Skin of body (tissue), 2 donors: Measurements from ENCODE around the gene RHO. TPM values are rescaled to one million over a fixed set of nuclear protein-coding genes. Genes with fewer than 3 reads are reported as not detected.

ENCODE experiments used
- DNase-seq: peaks from one replicate; lab custom pipeline; 2025; lab: John Stamatoyannopoulos, UW
- total RNA-seq: library from RNA; depleted of rRNA; stranded (reverse); fragments of >200 nt; gene quantifications from one replicate; pipeline ENCODE4 v1.2.3, GENCODE V29; 2014

RHO gene
- total RNA-seq, 1 donor from 2014 or later = not detected

DNA sequence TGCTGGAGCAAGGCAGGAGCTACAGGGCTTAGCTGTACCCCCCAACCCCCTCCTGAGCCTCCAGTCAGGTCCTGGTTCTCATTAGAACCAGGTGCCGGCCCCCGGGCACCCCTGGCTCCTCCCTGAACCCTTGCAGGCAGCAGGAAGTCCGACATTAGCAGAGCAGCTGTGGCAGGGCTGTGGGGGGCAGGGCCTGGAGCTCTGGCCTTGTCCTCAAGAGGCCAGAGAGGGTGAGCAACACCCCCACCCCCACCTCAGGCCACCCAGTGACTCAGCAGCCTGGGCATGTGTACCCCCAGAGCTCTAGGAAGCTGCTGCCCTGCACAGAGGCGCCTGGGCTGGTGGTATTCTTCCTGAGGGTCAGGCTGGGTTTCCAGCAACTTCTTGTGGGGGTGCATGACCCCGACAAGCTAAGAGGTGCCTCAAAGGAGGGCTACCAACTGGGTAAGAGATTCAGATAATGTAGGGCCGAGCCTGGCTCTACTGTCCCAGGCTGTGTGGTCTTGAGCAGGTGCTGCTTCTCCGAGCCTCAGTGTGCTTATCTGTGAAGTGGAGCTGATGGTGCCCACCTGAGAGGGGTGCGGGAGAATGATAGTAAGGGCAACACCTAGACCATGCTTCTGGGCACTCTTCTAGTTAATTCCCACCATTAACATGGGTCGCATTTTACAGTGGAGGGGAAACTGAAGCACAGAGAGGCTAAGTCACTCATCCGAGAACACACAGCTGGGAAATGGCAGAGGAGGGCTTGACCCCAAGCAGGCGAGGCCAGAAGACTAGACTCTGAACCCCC, 30.5 kb downstream of the RHO start:
- no peak for DNase-seq

DNA sequence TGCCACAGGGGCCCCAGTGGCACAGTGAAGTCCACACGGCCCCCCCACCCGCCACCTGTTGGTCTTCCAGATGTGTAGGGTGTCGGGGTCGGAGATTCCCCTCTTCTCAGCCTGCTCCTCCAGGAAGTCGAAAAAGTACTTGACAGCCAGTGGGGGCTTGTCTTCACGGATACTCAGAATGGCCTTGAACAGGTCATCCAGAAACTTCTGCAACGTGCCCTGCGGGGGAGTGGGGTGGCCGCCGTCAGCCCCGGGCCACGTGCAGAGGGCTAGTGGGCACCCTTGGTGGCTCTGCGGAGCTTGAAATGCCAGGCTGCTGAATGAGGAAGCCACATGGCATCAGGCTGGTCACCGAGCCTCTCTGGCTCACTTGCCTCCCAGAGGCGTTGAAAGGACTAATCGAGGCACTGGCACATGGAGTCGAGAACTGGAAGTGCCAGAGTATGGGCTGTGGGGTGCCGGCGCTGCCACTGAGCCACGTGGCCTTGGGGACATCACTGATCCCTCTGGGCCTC, 31.2 kb downstream of the RHO start:
- no peak for DNase-seq

DNA sequence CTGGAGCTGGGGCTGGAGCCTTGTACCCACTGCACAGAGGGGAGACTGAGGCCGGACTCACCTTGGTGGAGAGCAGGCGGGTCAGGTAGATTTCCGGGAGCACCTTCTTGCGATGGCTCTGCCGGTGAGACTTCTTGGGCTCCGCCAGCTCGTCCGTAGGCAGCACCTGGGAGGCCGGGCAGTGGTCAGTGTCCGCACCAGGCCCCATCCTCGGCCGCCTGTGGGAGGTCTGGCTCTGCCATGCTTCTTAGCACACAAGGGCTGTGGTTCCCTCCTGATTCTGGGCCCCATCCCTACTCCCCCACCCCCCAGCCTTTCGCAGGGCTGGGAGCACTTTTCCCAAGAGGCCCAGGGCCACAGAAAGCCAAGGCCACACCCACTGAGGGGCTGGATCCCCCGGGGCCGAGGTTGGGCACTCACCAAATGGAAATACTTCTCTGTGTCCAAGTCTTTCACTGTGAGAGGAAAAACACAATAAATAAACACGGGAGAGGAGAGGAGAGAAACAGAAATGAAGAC, 31.9 kb downstream of the RHO start:
- DNase-seq = peak; percentile 52

DNA sequence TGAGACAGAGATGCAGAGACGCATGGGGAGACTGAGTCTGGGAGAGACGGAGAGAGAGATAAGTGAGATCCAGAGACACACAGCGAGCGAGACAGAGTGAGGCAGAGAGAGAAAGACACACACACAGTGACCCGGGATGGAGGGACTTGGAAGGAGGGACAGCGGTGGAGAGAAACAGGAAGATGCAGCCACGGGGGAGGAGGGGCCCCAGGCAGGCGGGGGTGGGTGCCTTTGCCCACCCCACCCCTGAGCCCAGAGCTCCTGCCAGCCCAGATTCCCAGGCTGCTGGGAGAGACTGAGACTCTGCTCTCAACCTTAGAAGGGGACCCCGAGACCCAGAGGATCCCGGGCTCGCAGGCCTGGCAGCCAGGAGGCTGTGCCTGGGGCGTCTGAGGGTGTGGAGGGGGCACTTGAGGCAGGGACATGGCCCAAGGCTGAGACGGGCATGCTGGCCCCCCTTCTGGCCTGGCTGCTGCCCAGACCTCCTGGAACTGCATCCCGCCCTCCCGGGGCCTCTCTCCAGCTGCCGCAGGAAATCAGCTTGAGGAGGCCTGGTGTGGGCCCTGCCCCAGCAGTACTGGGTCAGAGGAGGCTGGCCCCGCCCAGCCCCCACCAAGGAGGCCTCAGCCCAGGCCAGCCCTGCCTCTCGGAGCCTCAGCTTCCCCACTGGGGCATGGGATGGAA, 32.6 kb downstream of the RHO start:
- peak; percentile 60 for DNase-seq

DNA sequence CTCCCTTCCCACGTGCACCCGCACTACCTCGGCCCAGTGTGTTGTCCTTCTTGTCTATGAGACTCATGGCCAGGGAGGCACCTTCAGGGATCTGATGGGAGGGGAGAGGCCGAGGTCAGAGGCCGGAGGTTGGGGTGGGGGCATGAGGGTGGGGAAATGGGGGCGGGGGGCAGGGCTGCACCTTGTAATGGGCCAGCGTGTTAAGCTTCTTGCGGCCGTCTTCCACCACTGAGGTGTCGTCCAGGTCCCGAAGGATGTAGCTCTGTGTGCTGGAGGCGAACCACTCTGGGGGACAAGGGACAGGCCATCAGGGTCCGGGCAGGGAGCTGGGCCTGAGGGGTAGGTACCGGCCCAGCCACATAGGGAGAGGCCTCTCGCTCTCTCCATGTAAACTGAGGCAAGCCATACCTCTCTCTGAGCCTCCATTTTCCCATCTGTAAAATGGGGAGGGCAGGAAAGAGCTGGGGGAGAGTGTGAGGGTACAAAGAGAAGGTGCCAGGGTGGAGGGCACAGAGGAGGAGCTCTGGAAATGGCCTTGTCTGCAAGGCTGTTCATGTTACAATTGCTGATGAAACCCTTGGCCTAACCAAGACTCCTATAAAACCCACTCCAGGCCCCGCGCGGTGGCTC, 33.3 kb downstream of the RHO start:
- DNase-seq = no peak

DNA sequence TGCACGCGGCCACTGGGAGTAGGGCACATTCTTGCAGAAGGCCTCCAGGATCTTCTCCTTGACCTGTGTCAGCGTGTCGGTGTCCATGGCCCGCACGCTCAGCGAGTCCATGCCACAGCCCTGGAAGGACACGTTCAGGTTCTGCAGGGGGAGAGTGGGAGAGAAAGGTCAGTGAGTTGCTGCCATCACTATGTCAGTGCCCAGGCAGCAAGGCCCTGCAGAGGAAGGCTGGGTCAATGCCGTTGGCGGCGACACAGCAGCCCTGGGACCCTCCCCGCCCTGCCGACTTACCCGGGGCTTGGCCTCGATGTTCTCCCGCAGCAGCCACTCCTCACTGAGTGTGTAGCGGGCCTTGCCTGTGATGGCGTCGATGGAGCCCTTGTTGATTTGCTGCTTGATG, 34.4 kb downstream of the RHO start:
- no peak for DNase-seq

DNA sequence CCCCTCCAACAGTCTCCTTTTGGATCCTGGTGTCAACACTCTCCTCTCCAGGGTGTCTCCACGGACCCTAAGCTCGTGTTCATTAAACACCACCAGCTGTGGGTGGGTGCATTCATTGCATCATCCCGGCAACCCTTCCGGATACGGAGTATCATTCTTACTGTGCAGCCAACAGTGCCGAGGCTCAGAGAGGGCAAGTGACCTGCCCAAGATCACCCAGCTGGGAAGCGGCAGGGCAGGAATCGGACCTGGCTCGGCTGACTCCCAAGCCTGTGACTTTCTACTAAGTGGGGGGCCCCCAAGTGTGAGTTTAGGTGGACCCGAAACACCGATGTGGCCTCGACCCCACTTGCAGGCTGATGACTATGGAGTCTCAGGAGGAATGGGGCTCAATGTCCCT, 34.9 kb downstream of the RHO start:
- DNase-seq = no peak

DNA sequence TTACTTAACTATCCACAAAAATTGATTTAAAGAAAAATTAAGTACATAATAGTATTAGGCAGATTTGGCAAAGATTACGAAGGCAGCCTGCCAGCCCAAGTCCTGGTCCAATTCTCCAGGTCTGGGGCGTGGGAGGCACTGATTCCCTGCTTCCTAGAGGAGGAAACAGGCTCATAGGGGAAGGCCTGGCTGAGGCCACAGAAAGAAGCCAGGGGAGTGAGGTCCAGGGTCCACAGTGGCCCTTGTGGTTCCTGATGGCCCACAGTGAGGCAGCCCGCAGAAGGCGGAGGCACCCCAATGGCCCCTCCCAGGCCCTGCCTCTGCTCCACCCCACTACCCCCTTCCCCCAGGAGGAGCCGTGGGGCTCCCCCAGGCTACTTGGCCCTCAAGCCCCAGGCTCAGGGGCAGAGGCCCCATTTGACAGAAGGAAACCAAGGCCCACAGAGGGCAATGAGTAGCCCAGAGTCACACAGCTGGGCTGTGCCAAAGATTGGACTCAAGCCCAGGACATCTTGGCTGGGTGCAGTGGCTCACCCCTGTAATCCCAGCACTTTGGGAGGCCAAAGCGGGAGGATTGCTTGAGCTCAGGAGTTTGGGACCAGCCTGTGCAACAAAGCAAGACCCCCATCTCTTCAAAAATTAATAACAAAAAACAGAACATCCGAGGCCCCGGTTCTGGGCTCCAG, 35.6 kb downstream of the RHO start:
- DNase-seq = no peak

DNA sequence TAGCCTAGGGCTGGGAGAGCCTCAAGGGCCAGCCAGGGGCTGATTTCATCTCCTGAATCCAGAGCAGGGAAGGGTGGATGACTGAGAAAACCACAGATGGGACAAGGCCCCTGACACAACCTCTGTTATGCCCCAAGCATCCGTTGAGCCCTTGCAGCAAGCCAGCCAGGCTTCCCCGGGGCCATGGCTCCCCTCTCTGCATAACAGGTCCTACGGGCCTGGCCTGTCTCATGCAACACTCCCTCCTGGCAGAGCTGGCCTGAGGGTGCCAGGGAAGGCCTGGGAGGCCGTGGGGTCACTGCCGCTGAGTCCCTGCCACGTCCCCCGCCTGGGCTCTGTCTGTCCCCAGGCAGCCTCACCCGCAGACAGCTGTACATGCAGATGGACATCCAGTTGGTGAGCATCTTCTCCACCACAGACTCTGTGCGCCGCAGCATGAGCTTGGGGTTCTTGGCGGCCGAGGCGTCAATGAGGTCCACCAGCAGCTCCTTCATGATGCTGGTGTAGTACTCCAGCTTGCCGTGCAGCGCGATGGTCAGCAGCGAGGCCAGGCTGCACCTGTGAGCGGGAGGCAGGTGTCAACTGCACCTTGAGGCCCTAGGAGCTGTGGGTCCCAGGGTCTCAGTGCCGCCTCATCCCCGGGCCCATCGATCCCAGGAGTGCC, 36.7 kb downstream of the RHO start:
- no peak for DNase-seq

DNA sequence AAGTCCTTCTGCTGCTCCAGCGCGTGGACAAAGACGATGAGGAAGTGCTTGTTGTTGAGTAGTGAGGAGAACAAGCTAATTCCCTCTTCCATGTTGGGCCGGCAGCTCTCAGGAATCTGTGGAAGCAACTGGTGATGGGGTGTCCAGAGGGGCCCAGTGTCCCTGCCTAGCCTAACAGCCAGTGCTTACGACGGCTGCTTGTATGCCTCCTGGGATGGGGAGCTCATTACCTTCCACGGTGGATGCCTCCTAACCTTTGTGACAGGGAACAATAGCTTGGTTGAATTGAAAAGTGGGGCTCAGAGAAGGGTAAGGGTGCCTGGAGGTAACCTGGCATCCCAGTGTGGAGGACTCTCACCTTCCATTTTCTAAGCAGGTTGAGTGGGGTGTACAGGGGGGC, 37.5 kb downstream of the RHO start:
- DNase-seq = no peak

DNA sequence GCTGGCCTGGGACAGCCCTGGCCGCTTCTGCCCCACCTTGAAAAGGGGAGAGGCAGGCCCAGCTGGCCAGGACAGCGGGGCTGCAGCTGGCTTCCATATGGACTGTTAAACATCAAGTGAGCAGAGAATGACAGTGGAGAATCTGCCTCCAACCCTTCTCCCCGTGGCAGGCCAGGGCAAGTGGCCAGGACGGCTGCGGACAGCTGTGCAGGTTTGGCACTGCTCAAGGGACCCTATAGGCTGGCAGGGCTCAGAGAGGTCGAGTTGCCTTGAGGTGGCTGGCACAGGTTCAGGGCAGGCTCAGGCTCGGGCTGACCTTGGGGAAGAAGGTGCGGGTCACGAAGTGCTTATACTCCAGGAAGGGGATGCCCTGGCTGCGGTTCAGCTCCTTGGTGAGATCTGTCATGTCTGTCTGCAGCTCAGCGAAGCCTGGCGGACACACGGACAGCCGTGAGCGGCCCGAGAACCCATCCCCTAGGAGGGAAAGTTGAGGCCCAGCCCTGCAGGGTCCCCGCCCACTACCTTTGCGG, 38.8 kb downstream of the RHO start:
- peak; percentile 35 for DNase-seq

DNA sequence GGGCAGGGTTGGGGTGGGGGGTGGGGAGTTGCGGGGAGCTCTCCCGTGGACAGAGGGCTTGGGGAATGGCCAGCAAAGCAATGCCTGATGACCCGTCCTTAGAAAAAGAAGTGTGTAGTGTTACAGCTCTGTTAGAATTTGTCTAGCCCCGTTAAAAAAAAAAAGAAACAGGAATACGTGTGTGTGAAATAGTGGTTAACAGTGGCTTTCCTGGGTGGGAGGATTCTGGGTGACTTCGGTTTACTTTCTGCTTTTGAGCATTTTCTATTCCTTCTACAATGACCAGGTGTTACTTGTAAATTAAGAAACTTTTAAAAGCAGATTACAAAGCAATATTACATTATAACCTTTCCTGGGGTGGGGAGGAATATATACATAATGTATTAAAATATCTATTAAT, 39.5 kb downstream of the RHO start:
- no peak for DNase-seq

DNA sequence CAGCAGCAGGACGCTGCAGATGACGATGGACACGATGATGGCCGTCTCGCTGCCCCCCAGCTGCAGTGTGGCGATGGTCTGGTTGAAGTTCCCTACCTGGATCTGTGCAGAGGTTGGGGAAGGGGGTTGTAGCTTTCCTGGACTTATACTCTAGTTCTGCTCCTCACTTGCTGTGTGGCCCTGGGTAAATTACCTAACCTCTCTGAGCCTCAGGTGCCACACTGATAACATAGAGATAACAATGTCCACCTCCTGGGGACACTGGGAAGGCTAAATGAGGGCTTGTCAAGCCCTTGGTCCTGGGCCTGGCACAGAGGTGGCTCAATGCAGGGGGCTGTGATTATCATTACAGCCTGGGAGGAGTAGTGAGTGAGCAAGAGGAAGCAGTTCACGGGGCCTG, 41.4 kb downstream of the RHO start:
- DNase-seq = no peak

DNA sequence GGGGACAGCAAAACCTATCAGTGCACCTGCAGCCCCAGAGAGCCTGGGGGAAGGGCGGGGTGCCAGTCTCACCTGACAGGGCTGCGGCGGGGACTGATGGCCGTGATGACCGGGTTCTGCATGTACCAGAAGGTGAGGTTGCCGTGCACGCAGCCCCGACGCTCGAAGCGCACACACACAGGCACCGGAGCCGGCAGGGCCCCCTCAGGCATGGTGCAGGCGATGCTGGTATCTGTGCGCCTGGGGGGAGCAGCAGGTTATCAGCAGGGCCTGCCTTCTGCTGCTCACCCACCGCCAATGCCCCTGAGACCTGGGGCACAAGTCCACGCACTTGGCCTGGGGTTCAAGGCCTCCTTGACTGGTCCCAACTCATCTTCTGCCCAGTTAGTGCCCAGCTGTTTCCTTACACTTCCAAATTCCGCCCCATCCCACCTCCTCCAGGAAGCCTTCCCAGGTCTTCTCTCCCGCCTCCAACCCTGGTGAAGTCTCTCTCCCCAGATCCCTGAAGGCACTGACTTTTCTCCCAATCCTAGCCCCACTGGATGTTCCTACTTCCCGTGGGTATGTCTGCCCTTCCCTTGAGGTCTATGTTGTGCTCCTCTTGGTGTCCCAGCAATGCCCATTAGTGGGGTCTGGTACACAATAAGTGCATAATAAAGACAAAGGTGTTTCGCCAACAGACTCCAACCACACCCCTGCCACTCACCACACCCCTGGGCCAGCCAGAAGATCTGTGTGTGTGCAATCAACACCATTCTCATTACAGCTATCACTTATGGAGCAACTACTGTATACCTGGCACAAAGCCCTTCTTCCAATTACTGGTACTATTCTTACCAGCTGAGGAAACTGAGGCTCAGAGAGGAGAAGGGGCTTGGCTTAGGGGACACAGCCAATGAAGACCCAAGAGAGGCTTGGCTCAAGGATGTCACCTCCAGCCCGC, 43.4 kb downstream of the RHO start:
- no peak for DNase-seq

DNA sequence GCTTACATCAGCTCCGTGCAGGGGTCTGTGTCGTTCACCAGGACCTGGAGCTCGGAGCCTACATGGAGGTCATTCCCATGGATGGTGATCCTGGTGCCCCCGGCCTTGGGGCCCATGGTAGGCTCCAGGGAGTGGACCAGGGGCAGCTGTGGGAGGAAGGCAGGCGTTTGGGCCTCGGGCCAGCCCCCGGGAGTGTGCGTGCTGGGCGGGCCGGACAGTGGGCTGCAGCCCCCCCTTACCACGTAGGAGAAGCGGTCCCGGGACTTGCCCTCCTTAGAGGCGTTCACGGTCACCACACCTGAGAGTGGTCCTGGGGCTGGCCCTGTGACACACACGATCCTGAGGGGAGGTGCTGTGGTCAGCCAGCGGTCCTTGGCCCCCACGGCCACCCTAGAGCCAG, 44.2 kb downstream of the RHO start:
- no peak for DNase-seq

DNA sequence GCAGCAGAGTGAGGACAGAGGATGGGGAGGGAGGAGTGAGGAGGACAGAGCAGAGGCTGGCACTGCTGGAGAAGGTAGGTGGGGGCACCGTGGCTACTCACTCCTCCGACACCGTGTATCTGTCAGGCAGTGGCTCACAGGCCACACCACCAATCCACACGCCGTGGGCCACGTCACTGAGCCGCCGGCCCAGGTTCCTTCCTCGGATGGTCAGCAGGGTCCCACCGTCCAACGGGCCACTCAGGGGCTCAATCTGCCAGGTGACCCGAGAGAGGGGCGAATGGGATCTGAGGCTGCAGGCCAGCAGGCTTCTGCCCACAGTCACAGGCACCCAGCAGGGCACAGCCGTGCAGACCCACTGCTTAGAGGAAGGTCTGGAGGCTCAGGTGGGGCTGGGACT, 45.1 kb downstream of the RHO start:
- DNase-seq = no peak

DNA sequence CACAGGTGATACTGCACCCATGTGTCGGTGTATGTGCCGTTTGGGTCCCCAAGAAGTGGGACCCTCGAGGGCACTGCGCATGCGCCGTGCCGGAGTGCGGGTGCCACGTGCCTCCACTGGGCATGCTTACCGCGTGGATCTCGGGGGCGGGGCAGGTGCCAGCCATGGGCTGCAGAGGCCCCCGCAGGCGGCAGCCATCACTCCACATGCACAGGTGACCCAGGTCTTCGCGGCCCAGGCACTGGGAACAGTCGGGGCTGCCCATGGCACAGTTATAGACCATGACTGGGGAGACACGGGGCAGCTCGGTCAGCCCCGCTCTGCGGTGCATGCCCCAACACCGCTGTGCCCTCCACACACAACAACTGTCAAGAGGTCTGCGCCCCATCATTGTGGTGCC, 45.8 kb downstream of the RHO start:
- no peak for DNase-seq

DNA sequence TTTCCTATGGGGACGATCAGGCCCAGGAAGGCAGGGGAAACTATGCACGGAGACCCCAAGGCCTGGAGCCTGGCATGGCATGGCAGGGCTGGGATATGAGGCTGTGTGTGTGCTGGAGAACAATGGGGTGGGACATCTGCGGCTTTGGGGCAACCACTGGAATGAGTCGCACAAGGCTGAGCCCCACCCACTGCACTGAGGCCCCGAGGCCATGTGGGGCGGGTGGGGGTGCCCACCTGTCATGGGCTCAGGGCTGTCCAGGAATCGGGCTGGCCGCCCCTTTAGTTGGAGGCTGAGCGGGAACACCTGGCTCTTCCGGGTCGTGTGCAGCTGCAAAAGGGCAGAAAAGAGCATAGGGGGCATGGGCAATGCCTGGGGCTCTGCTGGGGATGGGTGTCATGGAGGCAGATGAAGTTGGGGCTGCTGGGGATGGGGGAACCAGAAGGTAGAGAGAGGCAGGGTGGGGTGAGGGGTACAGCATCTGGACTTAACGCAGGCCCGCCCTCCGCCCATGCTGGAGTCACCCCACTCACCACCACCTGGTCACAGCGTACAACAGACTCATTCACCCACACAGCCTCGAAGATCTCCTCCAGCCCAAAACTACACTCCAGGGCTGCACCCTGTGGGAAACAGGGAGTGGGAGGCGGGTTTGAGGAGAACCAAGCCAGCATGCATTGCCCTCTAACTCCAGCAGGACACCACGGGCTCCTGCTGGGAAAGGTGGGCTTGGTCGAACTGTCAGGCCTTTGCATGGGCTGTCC, 47.0 kb downstream of the RHO start:
- DNase-seq = no peak

DNA sequence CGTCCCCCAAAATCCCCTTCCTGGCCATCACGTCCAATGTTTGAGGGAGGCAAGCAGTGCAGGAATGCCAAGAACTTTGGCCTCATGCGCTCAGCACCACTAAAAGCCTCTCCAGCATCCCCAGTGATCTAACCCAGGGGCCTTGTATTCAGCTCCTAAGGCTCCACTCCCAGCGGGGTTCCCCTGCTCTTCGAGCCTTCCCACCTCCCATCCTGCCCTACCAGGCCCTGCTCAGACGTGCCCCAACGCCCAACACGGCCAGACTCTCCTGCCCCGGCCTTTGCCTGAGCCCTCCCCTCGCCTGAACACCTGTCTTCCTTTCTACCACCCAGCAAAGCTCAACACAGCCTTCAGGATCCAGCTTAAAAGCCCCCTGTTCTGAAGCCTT, 47.6 kb downstream of the RHO start:
- no peak for DNase-seq
